Measurements from ENCODE around the gene SNX20. TPM values are rescaled to one million over a fixed set of nuclear protein-coding genes. Genes with fewer than 3 reads are reported as not detected.
A peak's percentile ranks its signal among the peaks of the same experiment; 100 is the strongest.

The SNX20 gene
- total and polyA plus RNA-seq, 2 experiments from 2014 or later: not detected

GRCh38 chr16:50674831-50675230 is 6.3 kb downstream of the SNX20 start (continued):
- TF ChIP-seq ZNF462 (CRISPR knock-in tag; IDR thresholded peaks at IDR 0.05) (no peak), CTCF (conservative IDR thresholded peaks at IDR 0.05; ENCODE audit: low read depth in 2 of 2) (no peak), EZH2 (IDR thresholded peaks at IDR 0.05; ENCODE audit: low read depth, unreplicated experiment) (no peak), ZNF331 (CRISPR knock-in tag; IDR thresholded peaks at IDR 0.05; ENCODE audit: low read depth) (no peak)

GRCh38 chr16:50673496-50674275 is 7.4 kb downstream of the SNX20 start:
- ATAC-seq (peak; percentile 83), DNase-seq (ENCODE audit: low spot score) (peak; percentile 79)
- no peaks in the 10 kb centered on the region for H3F3A ChIP-seq (replicated peaks; ENCODE audit: low read depth)
- peaks cover 5% of the 10 kb centered on the region; the same call in 1 of the 2 replicates for H3K27me3 ChIP-seq (ENCODE audit: insufficient read depth)
- H3K4me1 ChIP-seq (ENCODE audit: insufficient read depth): no peaks in the 10 kb centered on the region
- no peak overlapping the region for H3K4me2 ChIP-seq
- Mint-ChIP-seq H3K36me3 (ENCODE audit: low read depth) (peaks cover 22% of the 10 kb centered on the region), H3K27ac (no peak overlapping the region), H3K4me3 (no peak overlapping the region), H3K27me3 (ENCODE audit: insufficient read depth, low read depth, poor library complexity) (peaks cover 11% of the 10 kb centered on the region), H3K9me3 (peaks cover 30% of the 10 kb centered on the region), H3K4me1 (no peaks in the 10 kb centered on the region; the same call in 2 of the 3 replicates)
- no peaks in the 10 kb centered on the region for H4K20me1 ChIP-seq (replicated peaks; ENCODE audit: insufficient read depth)
- no peak overlapping the region for H3K27ac ChIP-seq (ENCODE audit: low read depth)
- H2AFZ ChIP-seq: peak overlapping the region; percentile 14; the same call in 1 of the 2 replicates
- no peaks in the 10 kb centered on the region for H3K79me2 ChIP-seq (replicated peaks; ENCODE audit: insufficient read depth)
- peak in 1 of 2 experiments; percentile 28; a peak in 2 of 4 replicates for TF ChIP-seq CTCF (conservative IDR thresholded peaks at IDR 0.05; ENCODE audit: low read depth in 2 of 2)
- TF ChIP-seq ZNF331 (CRISPR knock-in tag; IDR thresholded peaks at IDR 0.05; ENCODE audit: low read depth): no peak
- no peak for TF ChIP-seq EZH2phosphoT487 (IDR thresholded peaks at IDR 0.05; ENCODE audit: unreplicated experiment)
- H3K4me3 ChIP-seq: no peak overlapping the region
- no peaks in the 10 kb centered on the region for H3K36me3 ChIP-seq (ENCODE audit: insufficient read depth)
- H3K9me2 ChIP-seq (ENCODE audit: insufficient read depth): no peaks in the 10 kb centered on the region

All from GM23338 (cell line).